HUES64 (cell line): ENCODE results near the gene SMIM27.
"Not testable (repeated sequence)": the region's sequence is repeated elsewhere in the genome, so short reads cannot be mapped to it uniquely, and the experiment has no call there.

Source experiments
- H3K27ac ChIP-seq: 2 replicates; pipeline ENCODE4 v1.7.0; 2013; ENCODE audit warnings: low read depth, low read length, inconsistent platforms
- H3K27me3 ChIP-seq: 2 replicates; pipeline ENCODE4 v1.6.1; 2013; ENCODE audit warnings: mild to moderate bottlenecking, low read length; ENCODE audit not compliant: insufficient read depth
- H3K36me3 ChIP-seq: 2 replicates; pipeline ENCODE4 v1.6.1; 2013; ENCODE audit warnings: mild to moderate bottlenecking, low read length; ENCODE audit not compliant: insufficient read depth
- H3K4me1 ChIP-seq: 2 replicates; pipeline ENCODE4 v1.6.1; 2013; ENCODE audit warnings: mild to moderate bottlenecking, low read length, moderate library complexity; ENCODE audit not compliant: insufficient read depth
- H3K4me3 ChIP-seq: 2 replicates; pipeline ENCODE4 v1.5.1; 2013; ENCODE audit warnings: mild to moderate bottlenecking, low read length, moderate library complexity
- H3K9ac ChIP-seq: 2 replicates; pipeline ENCODE4 v1.6.1; 2013; ENCODE audit warnings: mild to moderate bottlenecking, low read depth, low read length
- H3K9me3 ChIP-seq: 2 replicates; pipeline ENCODE4 v1.6.1; 2013; ENCODE audit warnings: low read depth, low read length; ENCODE audit not compliant: insufficient read depth
- WGBS: fragments of 150-250, 120-280 bp; methylation state at CpG from one replicate; pipeline ENCODE4 v1.1.7; 2013; ENCODE audit warnings: missing lambda C conversion rate; 5-methylcytosine and 5-hydroxymethylcytosine counted together

Gene SMIM27

DNA sequence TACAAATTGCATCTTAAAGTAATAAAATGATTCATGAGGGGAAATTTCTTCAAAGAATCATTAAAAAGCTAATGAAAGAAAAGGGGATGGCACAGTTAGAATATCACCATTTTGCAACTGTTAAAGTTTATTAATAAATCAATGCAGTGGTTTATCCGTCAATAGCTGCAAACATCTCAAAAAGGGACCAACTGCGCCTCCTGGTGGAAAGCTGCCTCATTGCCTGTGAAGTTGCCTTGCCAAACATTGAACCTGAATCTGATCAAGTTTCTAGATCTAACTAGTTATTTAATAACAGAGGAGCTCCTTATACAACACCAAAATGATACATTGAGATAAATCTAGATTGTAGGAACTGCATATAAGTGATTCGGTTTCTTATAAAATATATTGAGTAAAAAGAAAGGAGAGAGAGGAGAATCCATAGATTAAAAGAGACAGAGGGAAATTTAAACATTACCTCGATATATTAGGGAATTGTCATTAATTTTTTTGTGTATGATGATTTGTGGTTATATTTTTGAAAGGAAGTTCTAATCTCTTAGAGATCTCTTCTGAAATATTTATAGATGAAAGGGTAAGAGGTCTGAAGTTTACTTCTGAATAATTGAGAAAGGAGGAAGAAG lies 27.7 kb downstream of the SMIM27 start:
- no peaks in the 10 kb centered on the region for H3K36me3 ChIP-seq
- WGBS: 30% methylated on average over 4 of the region's 4 CpGs

DNA sequence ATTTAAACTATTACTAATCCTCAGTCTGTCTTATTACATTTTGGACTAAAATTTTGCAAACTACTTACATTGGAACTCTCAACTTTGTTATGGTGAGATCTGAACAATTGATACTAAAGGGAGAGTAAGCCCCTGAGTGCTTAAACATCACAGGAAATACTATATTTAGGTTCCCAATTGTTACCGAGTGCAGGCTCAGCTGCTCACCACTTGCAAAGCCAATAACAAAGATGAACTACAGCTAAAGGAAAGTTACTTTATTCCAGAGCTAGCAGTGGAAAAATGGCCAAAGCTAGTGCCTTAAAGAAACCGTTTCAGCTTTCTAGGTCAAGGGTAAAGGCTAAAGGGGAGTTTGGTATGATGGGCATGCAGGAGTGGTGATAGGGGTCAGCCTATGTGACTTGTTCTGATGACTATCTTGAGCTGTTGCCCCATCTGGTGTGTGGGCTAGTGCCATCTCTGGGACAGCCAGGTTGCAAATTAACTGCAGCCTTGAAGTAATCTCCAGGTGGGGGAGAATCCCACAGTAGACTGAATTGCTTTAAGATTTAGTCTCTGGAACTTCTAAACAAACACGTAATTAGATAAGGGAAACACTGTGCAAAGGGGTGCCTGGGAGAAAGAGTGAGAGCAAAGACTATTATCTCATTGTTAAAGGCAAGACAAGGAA lies 28.6 kb downstream of the SMIM27 start:
- no peak overlapping the region for H3K9ac ChIP-seq
- 0 out of 2 replicates have a peak overlapping the region, but pooled peaks have one; percentile 11 for H3K27ac ChIP-seq
- H3K27me3 ChIP-seq: no peaks in the 10 kb centered on the region
- no peaks in the 10 kb centered on the region for H3K9me3 ChIP-seq
- H3K4me1 ChIP-seq: no peaks in the 10 kb centered on the region
- no peaks in the 10 kb centered on the region for H3K36me3 ChIP-seq
- 74% methylated on average over 3 of the region's 3 CpGs for WGBS
- H3K4me3 ChIP-seq: no peak overlapping the region

More for the DNA sequence above, 27.7 kb downstream of the SMIM27 start:
- no peaks in the 10 kb centered on the region for H3K9me3 ChIP-seq
- H3K27me3 ChIP-seq: no peaks in the 10 kb centered on the region
- no peaks in the 10 kb centered on the region for H3K4me1 ChIP-seq
- H3K4me3 ChIP-seq: no peak overlapping the region
- H3K27ac ChIP-seq: no peak overlapping the region
- no peak overlapping the region for H3K9ac ChIP-seq

DNA sequence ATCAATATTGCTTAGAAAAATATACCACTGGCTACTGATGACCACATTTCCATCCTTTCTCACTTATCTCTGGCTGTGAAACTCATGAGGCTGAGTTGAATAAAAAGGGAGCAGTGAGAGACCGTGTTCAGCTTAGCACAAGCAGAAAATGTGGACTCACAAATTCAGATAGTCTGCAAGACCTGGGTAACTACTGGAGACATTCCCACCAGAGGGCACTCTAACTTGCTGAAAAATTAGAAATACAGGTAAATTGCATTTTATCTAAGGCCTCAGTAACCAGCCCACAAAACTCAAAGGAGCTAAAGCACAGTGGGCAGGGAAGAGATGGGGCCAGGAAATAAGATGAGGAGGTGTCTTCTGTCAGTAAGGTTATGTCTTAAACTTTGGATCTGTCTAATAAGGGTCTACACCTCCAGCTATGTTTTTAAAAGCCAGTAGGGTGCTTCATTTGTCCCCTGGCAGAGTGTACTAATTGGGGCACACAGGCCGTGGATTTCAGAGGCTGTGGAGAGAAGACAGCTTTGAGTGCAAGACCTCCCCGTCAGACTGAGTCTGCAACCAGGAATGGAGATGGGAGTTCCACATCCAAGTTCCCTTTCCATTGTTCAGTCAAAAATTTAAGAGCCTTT lies 29.5 kb downstream of the SMIM27 start:
- no peak overlapping the region; the same call in 1 of the 2 replicates for H3K27ac ChIP-seq
- no peak overlapping the region for H3K4me3 ChIP-seq
- H3K9me3 ChIP-seq: no peaks in the 10 kb centered on the region
- H3K4me1 ChIP-seq: no peaks in the 10 kb centered on the region
- WGBS: 69% methylated on average over 3 of the region's 3 CpGs
- H3K36me3 ChIP-seq: no peaks in the 10 kb centered on the region
- no peak overlapping the region for H3K9ac ChIP-seq
- H3K27me3 ChIP-seq: no peaks in the 10 kb centered on the region

DNA sequence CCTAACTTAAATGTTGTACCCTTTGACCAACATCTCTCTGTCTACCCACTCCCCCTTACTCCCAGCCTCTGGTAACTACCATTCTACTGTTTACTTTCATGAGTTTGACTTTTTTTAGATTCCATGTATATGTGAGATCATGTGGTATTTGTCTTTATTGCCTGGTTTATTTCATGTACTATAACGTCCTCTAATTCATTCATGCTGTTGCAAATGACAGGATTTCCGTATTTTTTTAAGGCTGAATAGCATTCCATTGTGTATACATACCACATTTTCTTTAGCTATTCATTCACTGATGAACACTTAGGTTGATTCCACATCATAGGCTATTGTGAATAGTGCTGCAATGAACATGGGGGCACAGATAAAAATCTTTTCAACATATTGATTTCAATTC lies 32.7 kb downstream of the SMIM27 start:
- Histone ChIP-seq H3K4me1 (no peaks in the 10 kb centered on the region), H3K27me3 (no peaks in the 10 kb centered on the region), H3K4me3 (no peak overlapping the region), H3K27ac (no peak overlapping the region), H3K36me3 (no peaks in the 10 kb centered on the region), H3K9me3 (no peaks in the 10 kb centered on the region), H3K9ac (no peak overlapping the region)
- WGBS: 77% methylated on average over 2 of the region's 2 CpGs

DNA sequence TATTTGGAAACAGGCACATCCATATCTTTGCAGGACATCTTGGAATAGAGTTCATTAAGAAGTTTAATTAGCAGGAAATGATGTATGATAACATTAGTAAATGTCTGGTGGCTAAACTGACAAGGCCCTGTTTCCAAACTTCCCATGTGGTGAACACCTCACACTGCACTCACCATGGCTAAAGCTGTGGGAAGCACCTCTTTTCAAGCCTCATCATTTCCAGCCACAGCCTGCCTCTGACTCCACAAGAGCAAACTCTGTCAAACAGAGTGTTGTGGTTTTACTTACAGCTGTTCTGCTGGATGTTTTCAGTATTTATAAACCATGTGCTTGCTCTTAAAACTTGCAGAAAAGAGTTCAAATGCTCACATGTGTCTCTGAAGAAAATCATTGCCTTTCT lies 35.8 kb downstream of the SMIM27 start:
- no peak overlapping the region for H3K4me3 ChIP-seq
- no peaks in the 10 kb centered on the region for H3K36me3 ChIP-seq
- H3K27me3 ChIP-seq: no peaks in the 10 kb centered on the region
- no peaks in the 10 kb centered on the region for H3K9me3 ChIP-seq
- no peaks in the 10 kb centered on the region for H3K4me1 ChIP-seq
- no peak overlapping the region for H3K9ac ChIP-seq
- H3K27ac ChIP-seq: no peak overlapping the region

DNA sequence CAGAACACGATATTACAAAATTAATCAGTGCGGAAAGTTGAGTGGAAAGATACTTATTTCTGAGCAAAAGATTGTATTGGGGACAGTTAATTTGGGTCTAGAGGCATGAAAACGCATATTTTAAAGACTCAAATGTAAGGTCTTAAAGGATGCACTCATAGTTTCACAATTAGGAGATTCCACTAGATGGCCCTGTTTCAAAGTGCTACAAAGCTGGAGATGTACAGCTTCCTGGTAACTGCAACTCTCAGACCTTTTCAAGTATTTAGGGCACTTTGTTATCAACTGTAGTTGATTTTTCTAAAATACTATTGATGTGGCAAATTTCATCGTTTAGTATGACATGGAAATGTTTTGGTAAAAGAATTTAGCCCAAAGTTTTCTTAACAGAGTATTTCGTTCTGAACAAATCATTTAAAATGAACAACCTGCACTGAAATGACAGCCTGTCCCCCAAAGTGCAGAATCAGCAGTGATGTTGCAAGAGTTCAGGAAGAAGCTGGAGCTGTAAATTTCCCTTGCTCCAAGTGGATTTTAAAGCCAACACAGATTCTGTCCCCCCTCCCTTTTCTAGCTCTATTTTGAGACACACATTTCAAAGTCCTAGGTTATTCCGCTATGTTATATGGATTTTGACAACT lies 37.1 kb downstream of the SMIM27 start:
- Histone ChIP-seq H3K4me3 (no peak overlapping the region), H3K9ac (no peak overlapping the region), H3K9me3 (no peaks in the 10 kb centered on the region), H3K27me3 (no peaks in the 10 kb centered on the region), H3K36me3 (no peaks in the 10 kb centered on the region), H3K27ac (no peak overlapping the region), H3K4me1 (no peaks in the 10 kb centered on the region)
- 72% methylated on average over 5 of the region's 6 CpGs for WGBS

DNA sequence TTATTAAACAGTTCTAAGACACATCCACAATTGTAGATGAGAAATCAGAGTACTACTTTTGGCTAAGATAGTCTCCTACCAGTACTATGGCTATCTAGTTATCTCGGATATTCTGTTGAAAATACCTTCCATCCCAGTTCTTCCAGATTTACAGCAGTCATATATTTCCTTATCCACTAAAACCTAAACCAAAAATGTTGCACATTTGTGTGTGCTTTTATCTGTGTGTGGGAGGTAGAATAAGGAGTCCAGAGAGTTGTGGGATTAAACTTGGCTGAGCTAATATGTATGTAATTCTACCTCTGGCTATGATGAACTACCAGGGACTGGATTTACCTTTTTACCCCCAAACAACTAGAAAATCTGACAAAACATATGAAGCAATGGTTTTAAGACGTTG lies 38.3 kb downstream of the SMIM27 start:
- H3K9ac ChIP-seq: no peak overlapping the region
- H3K9me3 ChIP-seq: no peaks in the 10 kb centered on the region
- no peaks in the 10 kb centered on the region for H3K36me3 ChIP-seq
- H3K4me1 ChIP-seq: no peaks in the 10 kb centered on the region
- H3K27ac ChIP-seq: no peak overlapping the region
- no peak overlapping the region for H3K4me3 ChIP-seq
- 93% methylated on average over 2 of the region's 2 CpGs for WGBS
- H3K27me3 ChIP-seq: no peaks in the 10 kb centered on the region

DNA sequence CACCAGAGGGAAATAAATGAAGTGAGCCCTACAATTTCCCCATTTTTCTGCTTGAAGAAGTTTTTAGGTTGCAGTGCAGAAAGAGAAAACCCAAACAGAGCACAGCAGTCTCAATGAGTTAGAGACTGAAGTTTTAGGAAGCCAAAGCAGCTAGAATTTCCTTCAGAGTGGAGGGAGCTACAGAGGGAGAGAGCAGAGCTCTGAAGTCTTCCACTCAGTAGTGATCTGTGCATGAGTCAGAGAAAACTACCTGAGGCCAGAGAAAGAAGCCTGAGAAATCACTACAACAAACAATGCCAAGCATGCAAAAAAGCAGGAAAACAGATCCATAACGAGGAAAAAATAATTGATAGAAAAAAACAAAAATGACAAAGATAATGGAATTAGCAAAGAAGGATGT lies 38.8 kb downstream of the SMIM27 start:
- H3K4me1 ChIP-seq: no peaks in the 10 kb centered on the region
- no peaks in the 10 kb centered on the region for H3K36me3 ChIP-seq
- H3K27me3 ChIP-seq: no peaks in the 10 kb centered on the region
- no peaks in the 10 kb centered on the region for H3K9me3 ChIP-seq
- no CpG with 5 or more reads among the region's 1 CpG for WGBS
- no peak overlapping the region for H3K27ac ChIP-seq
- no peak overlapping the region for H3K4me3 ChIP-seq
- H3K9ac ChIP-seq: no peak overlapping the region

DNA sequence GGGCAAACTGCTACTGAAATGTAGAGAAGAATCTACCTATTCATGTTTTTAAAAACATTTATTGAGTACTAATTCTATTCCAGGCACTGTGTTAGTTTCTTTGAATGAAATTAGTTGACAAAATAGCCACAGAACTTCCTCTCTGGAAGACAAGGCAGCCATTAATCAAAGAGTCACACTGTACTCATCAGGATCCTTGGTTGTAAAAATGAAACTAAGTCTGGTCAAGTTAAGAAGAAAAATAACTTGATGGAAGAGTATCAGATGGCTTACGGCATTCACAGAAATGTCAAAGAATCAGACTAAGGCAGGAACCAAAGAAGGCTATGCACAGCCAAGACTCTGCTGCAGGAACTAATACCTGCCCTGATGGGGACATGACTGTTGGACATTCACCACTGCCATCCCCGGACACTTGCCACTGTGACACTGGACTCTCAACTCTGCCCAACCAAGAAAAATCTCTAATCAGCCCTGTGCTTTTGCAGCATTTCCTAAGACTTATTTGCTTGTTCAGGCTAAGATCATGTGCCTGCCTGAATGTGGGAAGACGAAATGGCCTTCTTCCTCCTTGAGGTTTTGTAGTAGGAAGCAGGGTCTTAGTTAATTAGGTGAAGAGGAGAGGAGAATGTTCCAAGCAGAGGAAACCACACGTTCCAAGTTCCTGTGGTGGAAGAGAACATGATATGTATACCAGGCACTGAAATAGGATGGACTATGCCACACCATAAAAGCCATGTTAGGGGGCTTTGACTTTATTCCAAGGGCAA lies 44.2 kb downstream of the SMIM27 start:
- Histone ChIP-seq H3K27me3 (no peaks in the 10 kb centered on the region), H3K4me1 (no peaks in the 10 kb centered on the region), H3K27ac (no peak overlapping the region), H3K9me3 (no peaks in the 10 kb centered on the region), H3K9ac (no peak overlapping the region), H3K36me3 (no peaks in the 10 kb centered on the region), H3K4me3 (no peak overlapping the region)
- 87% methylated on average over 4 of the region's 4 CpGs for WGBS

DNA sequence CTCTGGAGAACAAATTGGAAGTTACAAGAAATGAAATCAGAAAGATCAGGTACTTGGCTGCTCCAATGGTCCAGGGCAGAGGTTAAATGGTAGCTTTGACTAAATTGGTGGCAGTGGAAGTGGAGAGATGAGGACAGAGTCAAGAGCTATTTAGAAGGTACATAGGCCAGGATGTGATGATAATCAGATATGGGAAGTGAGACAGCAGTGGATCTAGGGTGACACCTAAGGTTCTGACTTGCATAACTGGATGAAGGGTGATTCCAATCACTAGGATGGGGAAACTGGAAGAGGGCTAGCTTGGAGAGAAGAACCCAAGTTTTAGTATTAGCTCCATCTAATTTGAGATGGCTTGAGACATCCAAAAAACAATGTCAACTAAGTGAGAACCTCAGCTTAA lies 44.8 kb downstream of the SMIM27 start:
- Histone ChIP-seq H3K36me3 (no peaks in the 10 kb centered on the region), H3K4me1 (no peaks in the 10 kb centered on the region), H3K9ac (no peak overlapping the region), H3K4me3 (no peak overlapping the region), H3K27me3 (no peaks in the 10 kb centered on the region), H3K9me3 (no peaks in the 10 kb centered on the region), H3K27ac (no peak overlapping the region)

DNA sequence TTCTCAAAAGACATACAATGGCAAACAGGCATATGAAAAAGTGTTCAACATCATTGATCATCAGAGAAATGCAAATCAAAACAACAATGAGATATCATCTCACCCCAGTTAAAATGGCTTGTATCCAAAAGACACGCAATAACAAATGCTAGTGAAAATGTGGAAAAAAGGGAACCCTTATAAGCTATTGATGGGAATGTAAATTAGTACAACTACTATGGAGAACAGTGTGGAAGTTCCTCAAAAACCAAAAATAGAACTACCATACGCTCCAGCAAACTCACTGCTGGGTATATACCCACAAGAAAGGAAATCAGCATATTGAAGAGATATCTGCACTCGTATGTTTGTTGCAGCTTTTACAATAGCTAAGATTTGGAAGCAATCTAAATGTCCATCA lies 46.9 kb downstream of the SMIM27 start:
- H3K27me3 ChIP-seq, H3K27ac ChIP-seq, H3K9ac ChIP-seq, H3K4me3 ChIP-seq, H3K36me3 ChIP-seq, H3K9me3 ChIP-seq, H3K4me1 ChIP-seq: not testable (repeated sequence)
- 97% methylated on average over 2 of the region's 3 CpGs for WGBS
